GM19043 (cell line): ENCODE data around the gene POLD2.

ENCODE experiments used
- ATAC-seq: cut with Tn5 transposase; IDR thresholded peaks from one replicate; pipeline ENCODE4 v1.9.1; 2021; ENCODE audit warnings: low read depth; ENCODE audit not compliant: unreplicated experiment

POLD2 gene

DNA sequence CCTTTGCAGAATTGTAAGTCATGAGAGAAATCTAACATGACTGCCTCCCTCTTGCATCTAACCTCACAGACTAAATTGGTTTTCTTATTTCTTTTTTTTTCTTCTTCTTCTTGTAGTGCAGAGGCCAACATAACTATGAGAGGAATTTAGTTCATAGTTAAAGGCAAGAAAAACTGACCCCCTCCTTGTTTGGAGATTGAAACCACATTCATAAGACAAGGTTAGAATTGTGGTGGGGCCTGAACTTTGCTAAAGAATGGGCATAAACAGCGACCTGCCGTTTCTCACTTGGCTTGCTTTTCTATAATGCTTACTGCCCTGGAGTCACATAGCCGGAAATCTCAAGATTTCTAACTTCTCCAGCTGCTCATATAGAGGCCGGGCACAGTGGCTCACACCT, 38.6 kb downstream of the POLD2 start:
- ATAC-seq = no peak

- no peak for ATAC-seq
Measured at GRCh38 chr7:44083796-44084195, 39.6 kb downstream of the POLD2 start.

GRCh38 chr7:44082541-44083207, 40.7 kb downstream of the POLD2 start:
- peak; percentile 92 for ATAC-seq

DNA sequence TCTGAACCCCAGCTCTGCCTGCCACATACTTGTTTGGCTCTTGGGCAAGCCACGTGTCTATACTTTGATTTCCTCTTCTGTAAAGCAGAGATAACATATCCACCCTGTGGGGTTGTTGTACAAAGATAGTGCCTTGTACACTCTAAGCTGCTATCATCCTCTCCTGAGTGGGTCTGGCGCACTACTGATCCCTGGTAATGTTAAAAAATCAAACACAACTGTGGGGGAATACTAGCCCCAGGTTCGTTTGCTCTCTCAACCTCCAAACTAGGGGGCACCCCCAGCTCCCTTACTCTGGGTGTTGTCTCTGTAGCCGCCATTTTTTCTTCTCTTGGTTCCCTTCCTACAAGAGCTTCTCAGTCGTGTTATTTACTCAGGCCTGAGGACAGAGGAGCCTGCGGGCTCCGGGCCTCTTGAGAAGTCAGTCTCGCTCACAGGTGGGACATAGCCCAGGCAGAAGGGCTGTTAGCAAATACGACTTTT, 42.0 kb downstream of the POLD2 start:
- no peak for ATAC-seq

DNA sequence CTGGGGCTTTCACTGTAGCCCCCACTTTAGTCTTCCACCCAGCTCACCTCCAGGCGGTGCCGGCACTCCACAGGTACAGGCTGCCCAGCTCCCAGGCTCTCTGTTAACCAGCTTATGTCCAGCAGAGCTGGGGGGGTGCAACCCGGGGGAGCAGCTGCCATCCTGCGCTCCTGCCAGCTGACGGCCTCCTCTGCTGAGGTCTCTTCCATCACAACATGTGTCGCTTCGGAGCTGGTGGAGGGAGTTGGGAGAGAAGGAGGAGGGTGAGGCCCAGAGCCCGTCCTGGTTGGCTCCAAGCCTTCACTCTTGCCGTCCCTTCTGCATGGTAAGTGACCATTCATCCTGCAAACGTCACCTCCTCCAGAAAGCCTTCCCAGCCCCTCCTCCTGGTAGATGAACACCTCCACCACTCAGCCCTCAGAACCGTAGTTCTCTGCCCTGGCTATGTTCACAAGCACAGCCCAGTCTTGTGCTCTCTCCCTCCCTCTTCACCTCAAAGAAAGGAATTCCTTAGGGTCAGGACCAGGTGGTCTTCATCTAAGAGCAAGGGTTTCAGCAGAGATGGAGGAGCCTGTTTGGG, 42.6 kb downstream of the POLD2 start:
- ATAC-seq = no peak

- ATAC-seq = no peak
Measured at GRCh38 chr7:44080118-44080517, 43.2 kb downstream of the POLD2 start.

- ATAC-seq = no peak
Measured at GRCh38 chr7:44079331-44080021, 43.9 kb downstream of the POLD2 start.

- no peak for ATAC-seq
Measured at GRCh38 chr7:44078521-44078920, 44.8 kb downstream of the POLD2 start.

- ATAC-seq = no peak
Measured at GRCh38 chr7:44077681-44078091, 45.7 kb downstream of the POLD2 start.

DNA sequence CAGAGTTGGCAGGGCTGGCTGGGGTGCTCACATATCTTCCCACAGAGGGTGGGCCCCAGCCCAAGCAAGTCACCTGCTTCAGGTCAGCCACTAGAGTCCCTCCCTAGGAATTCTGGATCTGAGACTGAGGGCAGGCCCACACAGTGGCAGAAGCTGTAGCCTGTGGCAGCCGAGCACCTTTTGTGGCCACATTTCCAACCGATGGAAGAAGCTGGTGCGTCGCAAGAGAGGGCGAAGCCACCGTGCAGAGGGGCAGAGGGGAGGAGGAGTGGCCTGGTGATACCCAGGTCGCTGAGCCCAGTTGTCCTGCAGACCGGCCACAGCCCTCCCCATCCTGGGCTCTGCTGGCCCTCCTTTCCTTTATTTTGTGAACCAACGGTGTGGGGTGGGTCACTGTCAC, 46.3 kb downstream of the POLD2 start:
- no peak for ATAC-seq

DNA sequence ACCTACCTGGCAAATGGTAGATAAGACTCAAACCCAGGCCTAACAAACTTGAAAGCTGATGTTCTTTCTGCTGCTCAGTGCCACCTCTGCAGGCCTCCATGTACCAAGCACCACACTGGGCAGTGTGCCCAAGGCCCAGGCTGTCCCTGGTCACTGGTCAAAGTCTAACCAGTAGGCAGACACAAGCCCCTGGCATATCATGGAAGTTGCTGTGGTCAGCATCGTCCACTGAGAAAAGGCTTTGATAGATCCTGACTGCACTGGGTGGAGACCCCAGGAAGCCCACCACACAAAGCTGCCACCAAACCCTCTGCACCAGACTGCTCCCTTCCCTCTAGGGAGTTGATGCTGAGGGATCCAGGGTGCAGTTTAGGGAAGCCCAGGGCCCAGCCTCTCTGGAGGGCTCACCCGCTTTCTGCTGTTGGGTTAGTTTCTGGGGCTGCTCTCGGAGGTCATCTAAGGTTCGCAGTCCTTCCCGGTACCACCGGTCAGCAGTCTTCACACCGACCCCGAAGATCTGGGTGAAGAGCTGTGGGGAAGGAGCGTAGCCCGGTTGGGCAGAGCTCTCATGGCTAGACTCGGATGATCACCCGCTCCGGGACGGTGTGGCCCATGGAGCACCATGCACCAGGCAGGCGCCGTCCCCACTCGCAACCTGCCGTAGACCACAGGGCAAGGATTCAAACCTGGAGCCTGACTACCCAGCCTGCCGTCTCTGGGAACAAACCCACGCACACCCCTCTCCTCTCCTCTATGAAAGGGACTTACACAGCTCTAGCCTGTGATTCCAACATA, 47.0 kb downstream of the POLD2 start:
- ATAC-seq = no peak

GRCh38 chr7:44075296-44076075, 47.9 kb downstream of the POLD2 start:
- no peak for ATAC-seq

- ATAC-seq = no peak
Measured at GRCh38 chr7:44074349-44074695, 49.0 kb downstream of the POLD2 start.

DNA sequence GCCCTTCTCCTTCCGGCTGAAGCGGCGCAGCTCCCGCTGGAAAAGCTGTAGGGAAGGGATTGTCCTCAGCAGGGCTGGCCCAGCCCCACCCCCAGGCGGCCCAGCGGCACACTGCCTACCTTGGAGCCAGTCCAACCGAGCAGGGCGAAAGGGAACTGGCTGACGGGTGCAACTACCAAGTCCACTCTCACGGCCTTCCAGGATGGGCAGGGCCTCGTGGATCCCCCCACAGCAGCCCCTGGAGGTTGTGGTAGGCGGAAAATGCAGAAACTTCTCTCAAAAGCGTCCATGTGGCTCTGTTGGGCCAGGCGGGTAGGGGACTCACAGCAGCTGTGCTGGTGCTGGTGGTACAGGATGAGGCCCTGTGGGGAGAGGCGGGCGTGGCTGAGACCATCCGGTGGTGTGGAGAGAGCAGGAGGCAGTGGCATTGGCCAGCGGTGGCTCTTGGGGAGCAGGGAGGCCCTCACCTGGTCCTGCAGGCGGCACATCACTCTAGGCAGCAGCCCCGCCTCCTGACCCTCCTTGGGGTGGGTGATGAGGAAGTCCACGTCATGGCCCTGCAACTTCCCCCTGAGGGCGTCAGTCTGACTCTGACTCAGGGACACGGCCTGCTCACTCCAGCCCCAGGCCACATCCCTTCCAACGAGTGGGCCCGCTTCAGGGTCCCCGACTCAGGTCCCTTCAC, 49.5 kb downstream of the POLD2 start:
- peak; percentile 61 for ATAC-seq

DNA sequence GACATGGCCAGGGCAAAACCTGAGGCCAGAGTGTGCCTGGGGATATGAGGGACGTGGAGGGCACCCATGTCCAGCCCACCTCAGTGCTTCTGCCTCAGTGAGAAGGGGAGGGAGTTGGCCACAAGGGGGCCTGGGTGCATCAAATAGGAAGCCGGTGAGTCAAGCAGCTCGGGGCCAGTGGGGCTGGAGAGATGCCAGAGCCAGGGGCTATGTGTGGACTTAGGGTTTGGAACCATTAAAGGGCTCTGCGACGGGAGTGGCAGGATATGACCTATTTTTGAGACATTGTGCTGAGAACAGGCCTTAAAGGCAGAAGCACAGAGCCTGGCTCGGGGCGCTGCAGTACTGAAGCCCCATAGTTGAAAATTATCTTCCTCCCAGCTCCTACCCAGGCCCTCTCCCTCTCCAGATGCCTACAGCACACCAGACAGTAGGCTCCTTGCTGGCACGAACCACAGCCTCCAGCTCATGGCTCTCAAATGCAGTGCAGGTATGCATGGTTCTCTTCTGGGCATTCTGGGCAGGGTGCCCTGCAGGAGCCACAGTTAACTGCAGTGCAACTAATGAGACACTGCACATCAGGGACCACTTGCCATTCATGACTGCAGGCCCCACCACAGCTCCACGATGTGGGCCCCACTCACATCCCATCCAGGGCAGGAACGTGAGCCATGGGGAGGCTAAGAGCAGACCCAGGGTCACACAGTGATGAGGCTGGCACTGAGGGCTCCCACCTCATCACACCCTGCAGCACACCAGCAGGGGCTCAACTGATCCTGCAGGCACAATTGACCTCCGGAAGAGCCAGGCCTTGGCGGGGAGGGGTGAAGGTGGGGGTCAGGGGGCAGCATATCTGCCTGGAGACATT, 50.8 kb downstream of the POLD2 start:
- no peak for ATAC-seq

DNA sequence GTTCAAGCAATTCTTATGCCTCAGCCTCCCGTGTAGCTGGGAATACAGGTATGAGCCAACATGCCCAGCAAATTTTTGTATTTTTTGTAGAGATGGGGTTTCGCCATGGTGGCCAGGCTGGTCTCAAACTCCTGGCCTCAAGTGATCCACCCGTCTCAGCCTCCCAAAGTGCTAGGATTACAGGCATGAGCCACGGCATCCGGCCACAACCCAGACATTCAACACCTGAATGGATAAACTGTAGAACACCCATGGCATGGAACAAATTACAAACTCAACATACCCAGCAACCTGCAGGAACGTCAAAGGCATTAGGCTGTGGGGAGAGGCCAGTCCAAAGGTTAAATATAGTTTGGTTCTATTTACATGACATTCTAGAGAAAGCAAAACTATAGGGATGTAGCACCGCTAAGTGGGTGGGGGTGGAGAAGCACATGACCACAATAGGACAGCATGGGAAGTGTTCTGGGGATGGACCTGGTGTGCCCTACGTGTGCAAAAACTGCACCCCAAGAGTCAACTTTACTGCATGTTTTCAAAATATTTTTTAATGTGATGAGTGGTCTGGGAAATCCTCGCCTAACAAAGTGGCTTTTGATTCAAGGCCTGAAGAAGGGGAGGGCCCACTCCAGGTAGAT, 51.5 kb downstream of the POLD2 start:
- no peak for ATAC-seq

GRCh38 chr7:44068054-44068453, 55.3 kb downstream of the POLD2 start:
- ATAC-seq = no peak
